HG03039 (cell line): ENCODE results near the gene LCAT.

Experiments used
- ATAC-seq: cut with Tn5 transposase; IDR thresholded peaks from one replicate; pipeline ENCODE4 v1.9.1; 2021; ENCODE audit warnings: mild to moderate bottlenecking, moderate library complexity; ENCODE audit not compliant: unreplicated experiment

The LCAT gene

DNA sequence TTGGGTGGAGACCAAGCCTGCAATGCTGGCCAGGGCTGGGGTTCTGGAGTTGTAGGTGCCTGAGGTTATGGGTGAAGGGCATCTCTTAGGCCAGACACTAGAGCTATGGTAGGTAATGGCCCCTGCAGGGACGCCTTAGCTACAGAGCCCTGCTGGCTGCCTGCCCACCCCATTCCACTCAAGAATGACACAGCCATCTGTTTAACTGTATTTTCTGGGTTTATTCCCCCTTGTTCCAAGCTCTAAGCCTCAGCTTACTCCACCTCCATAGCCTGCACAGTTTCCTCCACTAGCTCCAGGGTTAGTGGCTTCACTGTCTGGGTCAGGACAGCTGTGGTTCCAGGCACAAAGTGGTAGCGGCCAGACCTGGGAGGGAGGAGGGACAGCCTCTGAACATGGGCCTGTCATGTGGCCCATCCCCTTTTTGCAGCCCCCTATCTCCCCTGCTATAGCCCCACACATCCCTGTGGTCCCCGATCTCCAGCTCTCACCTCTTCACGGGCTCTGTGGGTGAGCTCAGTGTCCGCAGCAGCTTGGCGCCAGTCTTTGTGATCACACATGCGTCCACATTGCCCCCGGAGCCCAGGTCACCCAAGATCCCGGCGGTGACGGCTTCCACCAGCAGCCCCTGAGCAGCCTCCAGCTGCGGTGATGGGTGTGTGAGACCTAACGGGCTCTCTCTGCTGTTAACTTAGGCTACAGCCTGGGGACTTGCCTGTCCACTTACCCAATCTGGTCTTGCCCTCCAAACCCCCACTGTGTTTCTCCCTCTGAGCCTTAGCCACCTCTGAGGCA, 9.4 kb downstream of the LCAT start:
- no peak for ATAC-seq

DNA sequence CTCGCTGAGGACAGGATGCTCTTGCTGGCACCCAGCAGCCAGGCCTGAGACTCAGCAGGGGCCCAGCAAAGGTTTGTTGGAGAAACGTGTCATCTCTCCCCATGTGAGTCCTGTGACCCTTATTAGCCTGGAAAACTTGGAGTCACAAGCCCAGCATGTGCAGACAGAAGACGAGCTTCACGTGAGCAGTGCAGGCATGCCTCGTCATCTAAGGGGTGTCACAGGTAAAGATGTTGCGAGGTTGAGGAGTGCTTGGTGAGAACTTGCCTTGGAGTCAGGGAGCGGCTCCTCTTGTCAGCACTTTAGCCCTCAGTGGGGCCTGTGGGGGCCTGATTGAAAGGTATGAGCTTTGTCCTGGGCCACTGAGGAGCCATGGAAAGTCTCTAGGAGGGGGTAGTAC, 10.1 kb downstream of the LCAT start:
- ATAC-seq: no peak

DNA sequence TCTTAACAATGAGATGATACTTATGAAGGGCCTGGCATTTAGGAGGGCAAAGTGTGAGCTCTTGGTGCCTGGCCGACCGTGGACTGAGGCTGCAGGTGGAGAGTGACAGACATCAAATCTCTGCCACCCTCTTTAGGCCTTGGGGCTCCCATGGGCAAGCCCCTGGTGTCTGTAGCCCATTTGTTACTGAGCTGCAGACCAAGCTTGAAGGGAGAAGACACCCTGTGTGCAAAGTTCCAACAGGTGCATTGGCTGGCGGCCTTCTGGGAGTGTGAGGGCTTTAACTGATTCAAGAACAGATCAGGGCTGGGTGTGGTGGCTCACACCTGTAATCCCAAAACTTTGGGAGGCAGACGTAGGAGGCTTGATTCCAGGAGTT, 11.5 kb downstream of the LCAT start:
- ATAC-seq: no peak

DNA sequence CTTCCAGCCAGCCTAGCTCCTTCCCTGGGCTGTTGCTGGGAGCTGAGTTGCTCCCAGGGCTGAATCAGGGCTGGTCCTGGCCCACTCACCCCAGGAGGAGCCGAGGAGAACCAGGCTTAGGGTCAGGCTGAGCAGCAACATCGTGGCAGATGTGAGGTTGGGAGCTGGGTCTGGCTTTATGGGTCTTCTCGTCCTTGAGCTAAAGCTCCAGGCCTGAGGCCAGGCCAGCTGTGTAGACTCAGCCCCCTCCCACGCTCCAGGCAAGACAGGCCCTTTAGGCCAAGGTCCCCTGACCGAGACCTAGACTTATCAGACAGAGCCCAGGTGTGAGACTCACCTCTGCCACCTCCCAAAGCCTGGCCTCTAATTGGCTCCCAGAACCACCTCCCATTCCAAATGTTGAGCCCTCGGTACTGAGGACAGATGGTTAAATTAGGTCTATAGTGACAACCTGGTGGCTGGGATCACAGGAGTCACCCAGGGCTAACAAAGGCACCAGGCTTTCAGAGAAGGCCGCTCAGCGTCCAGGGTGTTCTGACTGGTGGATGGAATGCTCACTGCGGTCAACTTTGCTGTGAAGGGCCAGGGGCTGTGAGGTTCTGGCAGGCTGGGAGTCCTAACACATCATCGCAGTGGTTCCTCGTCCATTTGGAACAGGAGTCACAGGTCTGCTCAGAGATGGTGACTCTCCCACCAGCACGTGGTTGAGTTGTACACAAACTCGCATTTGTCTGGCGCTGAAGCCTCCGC, 12.0 kb downstream of the LCAT start, which contains the start of gene CTRL:
Gene CTRL (minus strand): TSS at position 151 of the 750 bp plus-strand sequence. CDS start 10 bp downstream, at position 141.
- ATAC-seq: no peak

DNA sequence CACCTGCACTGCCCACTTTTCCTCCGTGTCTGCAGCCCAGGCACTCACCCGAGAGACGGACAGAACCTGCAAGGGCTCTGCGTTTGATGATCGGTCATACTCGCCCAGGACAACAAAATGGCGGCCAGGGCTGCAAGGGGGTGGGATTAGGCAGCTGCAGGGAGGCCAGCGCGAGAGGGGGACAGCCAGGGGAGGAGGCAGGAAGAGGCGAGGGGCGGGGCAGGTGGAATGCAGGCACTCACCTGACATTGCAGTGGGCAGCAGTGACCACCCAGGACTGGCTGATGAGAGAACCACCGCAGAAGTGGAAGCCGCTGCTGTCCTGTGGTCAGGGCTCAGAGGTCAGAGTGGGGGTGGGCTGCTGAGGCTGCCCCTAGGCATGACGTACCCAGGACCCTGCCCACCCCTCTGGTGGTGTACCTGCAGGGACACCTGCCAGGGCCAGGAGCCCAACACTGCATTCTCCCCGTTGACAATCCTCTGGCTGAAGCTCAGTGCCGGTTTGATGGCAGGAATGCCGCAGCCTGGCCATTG, 13.2 kb downstream of the LCAT start:
- ATAC-seq: no peak

DNA sequence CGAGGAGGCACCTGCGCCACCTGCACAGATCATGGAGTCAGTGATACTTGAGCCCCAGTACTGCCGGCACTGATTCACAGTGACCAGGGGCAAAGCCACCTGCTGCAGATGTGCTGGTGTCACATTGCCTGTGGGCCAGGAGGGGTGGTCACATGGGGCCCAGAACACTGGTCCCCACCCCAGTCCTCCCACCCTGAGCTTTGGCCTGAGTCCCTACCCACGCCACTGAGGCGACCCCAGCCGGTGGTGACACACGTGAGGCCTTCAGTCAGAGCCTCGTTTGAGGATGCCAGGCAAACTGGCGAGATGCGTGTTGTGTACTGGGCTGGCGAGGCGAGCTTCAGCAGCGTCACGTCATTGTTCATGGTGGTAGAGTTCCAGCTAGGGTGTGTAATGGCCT, 13.7 kb downstream of the LCAT start:
- no peak for ATAC-seq

DNA sequence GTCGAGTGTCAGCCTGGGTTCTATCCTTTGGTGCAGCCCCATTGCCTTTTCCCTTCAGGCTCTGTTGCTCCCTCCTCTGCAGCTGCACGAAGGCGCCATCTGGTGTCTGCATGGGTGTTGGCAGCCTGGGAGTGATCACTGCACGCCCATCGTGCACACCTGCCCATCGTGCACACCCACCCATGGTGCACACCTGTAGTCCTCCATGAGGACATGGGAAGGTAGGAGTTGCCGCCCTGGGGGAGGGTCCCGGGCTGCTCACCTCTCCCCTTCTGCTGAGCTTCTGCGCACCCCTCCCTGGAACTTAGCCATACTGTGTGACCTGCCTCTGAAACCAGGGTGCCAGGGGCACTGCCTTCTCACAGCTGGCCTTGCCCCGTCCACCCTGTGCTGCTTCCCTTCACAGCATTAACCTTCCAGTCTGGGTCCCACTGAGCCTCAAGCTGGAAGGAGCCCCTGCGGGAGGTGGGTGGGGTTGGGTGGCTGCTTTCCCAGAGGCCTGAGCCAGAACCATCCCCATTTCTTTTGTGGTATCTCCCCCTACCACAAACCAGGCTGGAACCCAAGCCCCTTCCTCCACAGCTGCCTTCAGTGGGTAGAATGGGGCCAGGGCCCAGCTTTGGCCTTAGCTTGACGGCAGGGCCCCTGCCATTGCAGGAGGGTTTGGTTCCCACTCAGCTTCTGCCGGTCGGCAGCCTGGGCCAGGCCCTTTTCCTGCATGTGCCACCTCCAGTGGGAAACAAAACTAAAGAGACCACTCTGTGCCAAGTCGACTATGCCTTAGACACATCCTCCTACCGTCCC, 15.2 kb downstream of the LCAT start:
- ATAC-seq: no peak

DNA sequence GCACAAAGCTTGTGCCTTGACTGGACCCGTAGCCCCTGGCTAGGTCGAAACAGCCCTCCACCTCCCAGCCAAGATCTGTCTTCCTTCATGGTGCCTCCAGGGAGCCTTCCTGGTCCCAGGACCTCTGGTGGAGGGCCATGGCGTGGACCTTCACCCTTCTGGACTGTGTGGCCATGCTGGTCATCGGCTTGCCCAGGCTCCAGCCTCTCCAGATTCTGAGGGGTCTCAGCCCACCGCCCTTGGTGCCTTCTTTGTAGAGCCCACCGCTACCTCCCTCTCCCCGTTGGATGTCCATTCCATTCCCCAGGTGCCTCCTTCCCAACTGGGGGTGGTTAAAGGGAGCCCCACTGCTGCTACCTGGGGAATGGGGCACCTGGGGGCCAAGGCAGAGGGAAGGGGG, 15.8 kb downstream of the LCAT start:
- ATAC-seq: no peak

DNA sequence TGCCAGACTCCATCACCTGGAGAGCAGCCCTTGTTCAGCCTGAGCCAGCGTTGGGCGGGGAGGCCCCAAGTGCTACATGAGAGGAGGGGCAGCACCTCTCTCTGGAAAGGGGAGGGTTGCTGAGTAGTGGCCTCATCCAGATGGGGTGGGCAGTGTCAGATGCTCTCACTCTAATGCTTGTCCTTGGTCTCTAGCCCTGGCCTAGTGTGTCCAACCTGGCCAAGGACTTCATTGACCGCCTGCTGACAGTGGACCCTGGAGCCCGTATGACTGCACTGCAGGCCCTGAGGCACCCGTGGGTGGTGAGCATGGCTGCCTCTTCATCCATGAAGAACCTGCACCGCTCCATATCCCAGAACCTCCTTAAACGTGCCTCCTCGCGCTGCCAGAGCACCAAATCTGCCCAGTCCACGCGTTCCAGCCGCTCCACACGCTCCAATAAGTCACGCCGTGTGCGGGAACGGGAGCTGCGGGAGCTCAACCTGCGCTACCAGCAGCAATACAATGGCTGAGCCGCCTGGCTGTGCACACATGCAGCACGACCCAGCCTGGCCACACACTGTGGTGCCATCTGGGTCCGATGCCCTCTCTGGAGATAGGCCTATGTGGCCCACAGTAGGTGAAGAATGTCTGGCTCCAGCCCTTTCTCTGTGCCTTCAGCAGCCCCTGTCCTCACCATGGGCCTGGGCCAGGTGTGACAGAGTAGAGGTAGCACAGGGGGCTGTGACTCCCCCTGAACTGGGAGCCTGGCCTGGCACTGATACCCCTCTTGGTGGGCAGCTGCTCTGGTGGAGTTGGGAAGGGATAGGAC, 16.6 kb downstream of the LCAT start:
- no peak for ATAC-seq

DNA sequence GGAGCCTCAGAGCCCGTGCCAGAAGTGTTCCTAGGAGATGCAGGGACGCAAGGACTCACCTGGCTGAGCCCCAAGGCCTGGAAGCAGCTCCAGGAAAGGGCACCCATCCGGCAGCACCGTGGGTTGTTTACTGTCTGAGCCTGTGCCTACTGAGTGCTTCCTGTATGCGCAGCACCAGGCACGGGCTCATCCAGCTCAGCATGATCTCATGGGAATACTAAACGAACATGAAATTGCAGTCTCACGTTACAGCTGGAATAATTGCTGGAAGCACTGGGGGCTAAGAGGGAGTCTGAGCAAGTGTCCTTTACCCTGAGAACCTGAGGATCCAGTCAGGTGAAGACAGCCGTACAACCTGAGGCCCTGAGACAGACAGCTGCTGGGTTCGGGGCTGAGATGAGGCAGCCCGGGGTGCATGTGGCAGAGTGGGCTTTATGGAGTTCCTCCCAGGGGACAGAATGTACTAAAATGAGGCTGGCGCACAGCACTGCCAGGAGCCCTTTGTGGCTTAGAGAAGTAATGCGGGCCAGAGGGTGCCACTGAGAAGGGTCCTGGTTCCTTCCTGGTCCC, 17.7 kb downstream of the LCAT start:
- ATAC-seq: no peak

DNA sequence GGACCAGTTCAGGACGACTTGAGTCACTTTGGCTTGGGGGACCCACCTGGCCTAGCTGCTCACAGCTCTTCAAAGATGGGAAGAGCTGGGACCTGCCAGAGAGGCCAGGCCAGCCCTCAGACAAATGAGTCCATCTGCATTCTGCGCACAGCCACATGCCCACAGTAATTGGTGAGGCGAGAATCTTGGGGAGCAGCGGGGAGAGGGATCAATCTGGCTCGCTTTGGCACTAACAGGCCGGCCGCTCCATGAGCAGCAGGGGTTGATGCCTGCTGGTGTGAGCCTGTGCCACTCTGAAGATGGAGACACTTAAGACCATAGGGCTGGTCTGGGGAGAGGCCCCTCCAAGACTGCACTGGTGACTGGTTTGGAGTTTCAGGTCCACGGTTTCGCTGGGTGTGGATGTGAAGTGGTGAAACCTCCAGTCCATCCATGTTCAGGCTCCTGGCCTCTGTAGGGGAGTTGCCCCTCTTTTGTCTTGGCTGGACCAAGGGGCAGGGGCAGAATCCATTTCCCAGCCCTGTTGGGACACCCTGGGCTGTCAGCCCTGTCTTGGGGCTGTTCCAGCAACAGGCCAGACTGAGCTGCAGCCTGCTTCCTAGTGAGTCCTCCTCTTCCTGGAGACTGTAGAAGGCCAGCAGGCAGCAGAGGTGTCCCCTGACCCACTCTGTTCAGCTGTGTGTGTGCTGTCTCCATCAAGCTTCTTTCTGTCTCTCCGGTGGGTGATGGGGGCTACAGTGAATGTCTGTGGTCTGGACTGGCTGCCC, 19.6 kb downstream of the LCAT start:
- no peak for ATAC-seq

DNA sequence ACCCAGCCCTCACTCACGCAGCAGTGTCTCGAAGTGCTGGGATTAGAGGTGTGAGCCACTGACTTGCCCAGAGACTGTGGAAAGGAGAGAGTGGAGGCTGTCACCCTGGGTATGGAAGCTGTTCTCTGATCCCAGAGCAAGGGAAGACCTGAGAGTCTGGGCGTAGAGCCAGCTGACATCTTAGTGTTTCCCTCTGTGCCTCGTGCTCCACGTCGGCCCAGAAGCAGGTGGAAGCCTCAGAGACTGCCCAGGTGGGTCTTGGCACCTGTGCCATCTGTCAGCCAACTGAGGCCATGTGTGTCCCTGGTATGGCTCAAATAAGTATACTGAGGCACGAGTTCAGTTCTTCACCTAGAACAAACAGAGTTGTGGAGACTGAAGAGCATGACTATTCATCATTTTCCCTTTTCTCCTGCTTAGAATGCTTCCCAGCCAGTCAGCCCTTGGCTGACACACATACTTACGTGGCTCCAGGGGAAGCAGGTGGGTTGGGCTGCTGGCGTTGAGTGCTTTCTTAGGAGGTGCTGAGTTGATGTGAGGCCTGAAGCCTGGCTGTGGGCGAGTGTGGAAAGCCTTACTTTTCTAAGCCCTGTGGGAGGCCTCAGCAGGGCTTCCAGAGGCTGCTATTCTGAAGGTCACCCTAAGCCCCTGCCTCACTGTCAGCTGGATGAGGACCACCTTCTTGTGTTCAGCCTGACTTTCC, 20.4 kb downstream of the LCAT start:
- ATAC-seq: no peak

DNA sequence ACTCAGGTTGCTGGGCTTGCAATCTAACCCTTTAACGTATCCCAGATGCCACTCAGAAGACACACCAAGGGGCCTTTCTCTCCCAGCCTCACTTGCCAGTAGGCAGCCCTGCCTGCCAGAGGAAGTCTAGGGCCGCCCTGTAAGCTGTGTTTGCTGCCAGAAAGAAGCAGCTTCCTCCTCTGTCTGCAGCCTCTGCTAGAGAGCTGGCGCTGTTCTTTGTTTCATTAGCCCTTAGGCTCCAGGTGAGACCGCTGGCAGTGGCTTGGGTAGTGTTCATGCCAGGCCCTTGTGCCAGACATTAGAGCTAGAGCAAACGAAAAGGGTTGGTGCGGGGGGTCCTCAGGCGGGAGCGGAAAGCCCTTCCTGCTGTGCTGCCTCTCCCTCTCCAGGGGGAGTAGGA, 21.2 kb downstream of the LCAT start:
- no peak for ATAC-seq

DNA sequence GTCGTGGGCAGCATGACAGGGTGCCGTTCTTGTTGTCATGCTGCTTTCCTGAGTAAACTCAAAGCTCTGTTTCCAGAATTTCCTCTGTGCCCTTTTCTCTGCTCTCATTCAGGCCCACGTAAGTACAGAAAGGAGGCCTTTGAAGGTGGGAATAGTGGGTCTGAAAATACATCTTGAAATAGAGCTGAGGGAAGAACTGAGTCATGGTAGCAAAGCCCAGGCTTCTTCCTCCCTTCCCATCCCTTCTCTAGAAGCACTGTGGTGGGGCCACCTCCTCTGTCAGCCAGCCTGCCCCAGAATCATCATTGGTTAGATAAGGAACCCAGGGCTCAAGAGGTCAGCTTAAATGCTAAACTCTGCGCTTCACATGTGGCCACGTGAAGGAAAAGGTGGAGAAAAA, 21.7 kb downstream of the LCAT start:
- no peak for ATAC-seq

DNA sequence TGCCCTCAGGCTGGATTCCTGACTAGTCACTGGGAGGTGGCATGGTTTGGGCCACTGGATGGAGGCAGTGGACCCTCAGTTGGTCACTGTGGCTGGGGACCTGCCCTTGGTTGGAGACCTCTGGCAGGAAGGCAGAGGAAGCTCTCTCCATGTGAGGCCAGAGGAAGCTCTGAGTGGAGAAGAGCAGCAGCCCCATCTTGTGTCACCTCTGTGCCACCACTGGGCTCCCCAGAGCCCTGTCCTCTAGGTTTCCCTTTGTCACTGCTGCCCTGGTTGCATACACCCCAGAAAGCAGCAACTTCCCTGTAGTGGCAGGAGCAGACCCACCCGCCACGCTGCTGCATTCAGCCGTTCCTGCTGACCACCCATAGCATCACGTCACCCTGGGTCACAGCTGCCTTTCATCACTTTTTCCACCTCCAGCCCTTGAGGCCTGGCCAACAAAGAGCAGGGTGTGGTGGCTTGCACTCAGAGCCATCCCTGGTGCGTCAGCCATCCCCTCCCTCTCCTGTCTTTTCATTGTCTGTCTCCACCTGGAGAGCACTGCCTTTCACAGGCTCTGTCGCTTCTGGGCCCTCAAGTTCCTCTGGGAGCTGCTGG, 24.2 kb downstream of the LCAT start:
- no peak for ATAC-seq

DNA sequence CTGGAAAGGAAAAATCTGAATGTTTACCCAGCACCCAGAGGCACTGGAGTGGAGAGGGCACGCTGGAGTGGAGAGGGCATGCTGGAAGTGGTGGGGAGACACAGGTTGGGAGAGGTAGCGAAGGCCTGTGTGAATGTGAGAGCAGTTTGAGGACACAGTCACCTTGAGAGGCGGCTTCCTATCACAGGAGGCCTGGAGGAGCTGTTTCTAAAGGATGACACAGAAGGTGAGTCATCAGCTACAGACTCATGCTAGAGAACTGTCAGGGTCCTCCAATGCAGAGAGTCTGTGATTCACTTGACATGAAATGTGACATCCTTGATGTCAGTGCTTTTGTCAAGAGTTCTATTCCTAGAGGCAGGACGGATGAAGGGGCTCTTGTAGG, 26.1 kb downstream of the LCAT start:
- no peak for ATAC-seq

DNA sequence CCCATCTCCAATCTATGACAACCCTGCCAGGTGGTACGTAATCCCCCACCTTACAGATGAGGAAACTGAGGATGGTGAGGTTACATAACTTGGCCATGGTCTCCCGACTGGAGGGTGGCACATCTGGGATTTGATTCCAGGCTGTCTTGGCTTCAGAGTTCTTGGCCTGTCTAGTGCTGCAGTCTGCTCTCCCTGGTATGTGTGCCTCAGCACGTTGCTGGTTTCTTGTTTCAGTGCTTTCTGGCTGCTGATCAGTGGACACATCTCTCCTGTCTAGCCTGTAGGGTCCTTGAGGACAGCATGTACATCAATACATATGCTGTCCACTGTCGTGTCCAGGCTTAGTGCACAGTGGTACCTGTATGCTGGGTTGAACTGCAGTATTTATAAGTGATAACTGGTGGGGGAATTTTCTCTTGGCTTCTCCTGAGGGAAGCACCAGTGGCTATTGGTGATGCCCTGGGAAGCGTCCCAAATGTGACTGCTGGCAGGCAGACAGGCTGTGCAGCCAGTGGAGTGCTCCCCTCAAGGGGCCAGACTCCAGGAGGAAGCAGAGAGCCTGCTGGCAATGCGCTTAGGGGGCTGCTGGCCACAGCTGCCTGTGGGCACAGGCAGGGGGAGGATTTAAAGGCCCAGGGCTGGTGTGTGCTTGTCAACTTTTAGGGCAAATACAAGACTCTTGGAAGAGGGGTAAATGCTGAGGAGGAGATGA, 26.6 kb downstream of the LCAT start:
- no peak for ATAC-seq
